GM12878 (cell line): ENCODE measurements around the gene ADAMTS2. TPM values are rescaled to one million over a fixed set of nuclear protein-coding genes. Genes with fewer than 3 reads are reported as not detected.

Source experiments
- ATAC-seq: fragments of 200-7000 bp; cut with Tn5 transposase; 3 replicates; pipeline ENCODE4 v1.9.1; 2020; ENCODE audit warnings: mild to moderate bottlenecking, moderate library complexity
- BruUV-seq: library from RNA; stranded (reverse); fragments of 400-500 nt; replicated peaks from 2 replicates; lab custom pipeline; 2021; lab: Mats Ljungman, UMichigan
- CTCF ChIA-PET: fragments of 300-600 bp; sonication (Branson Sonifier 250); formaldehyde crosslinking; extraction: SDS; loops from one replicate; lab custom pipeline; 2021; ENCODE audit warnings: inconsistent platforms; lab: Yijun Ruan, JAX
- POLR2A ChIA-PET: fragments of 350-600 bp; formaldehyde crosslinking; extraction: SDS; loops from one replicate; lab custom pipeline; 2021; ENCODE audit warnings: inconsistent platforms; lab: Charles Lee
- RAD21 ChIA-PET: fragments of 300-600 bp; sonication (Branson Sonifier 250); formaldehyde crosslinking; loops from one replicate; lab custom pipeline; 2023; ENCODE audit warnings: antibody characterized with exemption; ENCODE audit not compliant: unreplicated experiment; lab: Charles Lee
- SMC1A ChIA-PET: fragments of 300-600 bp; sonication (Branson Sonifier 250); formaldehyde crosslinking; loops from one replicate; lab custom pipeline; 2023; ENCODE audit not compliant: unreplicated experiment, uncharacterized antibody; lab: Charles Lee
- DNase-seq: peaks from one replicate; pipeline ENCODE4 v3.0.0-alpha.2; 2011; ENCODE audit warnings: low read depth, low spot score
- FAIRE-seq: peaks from 3 replicates; lab custom pipeline; 2011; peaks lifted over from hg19 to GRCh38; lab: Jason Lieb, UNC
- H2AFZ ChIP-seq: 2 replicates; pipeline ENCODE4 v1.6.0; 2011; ENCODE audit warnings: low read depth, low read length, control low read depth; ENCODE audit not compliant: control insufficient read depth
- H3K27ac ChIP-seq: 2 replicates; pipeline ENCODE4 v1.5.1; 2011; ENCODE audit warnings: control low read depth; ENCODE audit not compliant: control insufficient read depth, insufficient read depth
- H3K27me3 ChIP-seq, 2 experiments: replicated peaks in 1 of 2; 2 replicates each; pipeline versions ENCODE4 v1.6.0 to v1.6.1; 2011; ENCODE audit warnings: low read length in 1 of 2; ENCODE audit not compliant: control insufficient read depth in 2 of 2, insufficient read depth in 2 of 2
- H3K36me3 ChIP-seq, 2 experiments: 2 replicates each; pipeline ENCODE4 v1.5.1; 2011; ENCODE audit warnings: low read length in 1 of 2; ENCODE audit not compliant: control insufficient read depth in 2 of 2, insufficient read depth in 2 of 2
- H3K4me1 ChIP-seq: 2 replicates; pipeline ENCODE4 v1.6.1; 2011; ENCODE audit warnings: mild to moderate bottlenecking, low read length, moderate library complexity, mixed read lengths; ENCODE audit not compliant: control insufficient read depth, insufficient read depth
- H3K4me2 ChIP-seq: 2 replicates; pipeline ENCODE4 v1.6.0; 2011; ENCODE audit warnings: control low read depth; ENCODE audit not compliant: control insufficient read depth, insufficient read depth
- H3K4me3 ChIP-seq: fragments of 200-600 bp; sonication (generic); 2 replicates; pipeline ENCODE4 v1.5.1; 2016
- H3K79me2 ChIP-seq: 2 replicates; pipeline ENCODE4 v1.6.0; 2011; ENCODE audit warnings: low read length; ENCODE audit not compliant: control insufficient read depth, insufficient read depth
- H3K9ac ChIP-seq: 2 replicates; pipeline ENCODE4 v1.8.0; 2011; ENCODE audit warnings: low read length, control low read depth, mixed read lengths; ENCODE audit not compliant: control insufficient read depth, insufficient read depth
- H3K9me3 ChIP-seq: replicated peaks from 3 replicates; pipeline ENCODE4 v1.5.1; 2011; ENCODE audit warnings: mild to moderate bottlenecking, low read length; ENCODE audit not compliant: control insufficient read depth, insufficient read depth
- H4K20me1 ChIP-seq: 2 replicates; pipeline ENCODE4 v1.6.0; 2011; ENCODE audit not compliant: control insufficient read depth, insufficient read depth
- BHLHE40 ChIP-seq, 2 experiments: fragments of 450-650 bp in 1 of 2; IDR thresholded peaks; 2 replicates each; pipeline ENCODE4 v1.6.1; 2011 to 2017; ENCODE audit warnings: low read depth in 2 of 2, borderline replicate concordance in 1 of 2, improper control_type of control experiment in 1 of 2, low read length in 1 of 2, mild to moderate bottlenecking in 1 of 2
- BMI1 ChIP-seq: fragments of 450-650 bp; IDR thresholded peaks from 2 replicates; pipeline ENCODE4 v1.6.1; 2016; ENCODE audit warnings: mild to moderate bottlenecking, moderate library complexity, borderline replicate concordance
- CBX3 ChIP-seq: fragments of 200-600 bp; sonication (generic); IDR thresholded peaks from 2 replicates; pipeline ENCODE4 v1.6.1; 2016; ENCODE audit warnings: low read depth, borderline replicate concordance
- E4F1 ChIP-seq: fragments of 450-650 bp; IDR thresholded peaks from 2 replicates; pipeline ENCODE4 v1.6.1; 2018; ENCODE audit warnings: borderline replicate concordance, mild to moderate bottlenecking; ENCODE audit not compliant: partially characterized antibody
- FOXK2 ChIP-seq: fragments of 450-650 bp; IDR thresholded peaks from 2 replicates; pipeline ENCODE4 v1.6.1; 2017; ENCODE audit warnings: mild to moderate bottlenecking, moderate library complexity
- GABPA ChIP-seq: IDR thresholded peaks from 2 replicates; pipeline ENCODE4 v1.6.1; 2014; ENCODE audit warnings: antibody characterized with exemption, low read depth, mild to moderate bottlenecking, inconsistent platforms
- IKZF1 ChIP-seq: fragments of 450-650 bp; conservative IDR thresholded peaks from 2 replicates; pipeline ENCODE4 v1.6.1; 2017; ENCODE audit warnings: antibody characterized with exemption, mild to moderate bottlenecking
- JUNB ChIP-seq: IDR thresholded peaks from 2 replicates; pipeline ENCODE4 v1.6.1; 2016; ENCODE audit warnings: antibody characterized with exemption, mild to moderate bottlenecking
- NFYA ChIP-seq: IDR thresholded peaks from 2 replicates; pipeline ENCODE4 v1.6.1; 2011; ENCODE audit warnings: low read depth, mild to moderate bottlenecking, low read length, improper control_type of control experiment, borderline replicate concordance
- RAD21 ChIP-seq: IDR thresholded peaks from 2 replicates; pipeline ENCODE4 v1.6.1; 2011; ENCODE audit warnings: mild to moderate bottlenecking, low read depth, low read length, moderate library complexity; ENCODE audit not compliant: insufficient read depth
- SIN3A ChIP-seq: IDR thresholded peaks from 2 replicates; pipeline ENCODE4 v1.6.1; 2012; ENCODE audit warnings: low read depth, low read length, improper control_type of control experiment
- SREBF2 ChIP-seq: IDR thresholded peaks from 2 replicates; pipeline ENCODE4 v1.6.1; 2012; ENCODE audit warnings: mild to moderate bottlenecking, low read length
- TARDBP ChIP-seq: IDR thresholded peaks from 2 replicates; pipeline ENCODE4 v1.6.1; 2016; ENCODE audit warnings: borderline replicate concordance
- TCF12 ChIP-seq: IDR thresholded peaks from 2 replicates; pipeline ENCODE4 v1.6.1; 2011; ENCODE audit warnings: low read depth, mild to moderate bottlenecking, low read length
- ZBED1 ChIP-seq: IDR thresholded peaks from 2 replicates; pipeline ENCODE4 v1.6.1; 2016; ENCODE audit warnings: borderline replicate concordance
- ZBTB4 ChIP-seq: fragments of 450-650 bp; formaldehyde crosslinking; IDR thresholded peaks from 2 replicates; pipeline ENCODE4 v1.4.0; 2022; ENCODE audit warnings: mild to moderate bottlenecking, moderate library complexity
- WGBS: methylation state at CpG from one replicate; pipeline ENCODE4 v1.1.6; 2016; ENCODE audit warnings: low lambda C conversion rate; ENCODE audit not compliant: insufficient replicate concordance, insufficient coverage; ENCODE audit errors: missing lambda C conversion rate; 5-methylcytosine and 5-hydroxymethylcytosine counted together
- in situ Hi-C: fragments of 300-500 bp; cut with MboI; formaldehyde crosslinking; loops from 9 replicates; pipeline ENCODE4 v1.14.3; 2018; ENCODE audit warnings: mixed read lengths
- intact Hi-C: fragments of 100-400 bp; cut with micrococcal nuclease; formaldehyde crosslinking; loops from one replicate; pipeline ENCODE4 v1.14.2; 2022; ENCODE audit not compliant: unreplicated experiment
- polyA plus RNA-seq, 11 experiments: library from polyadenylated mRNA; depleted of rRNA in 4 of 11; unstranded in 6 of 11; stranded (reverse) in 5 of 11; fragments of >200 nt; fragmentation: Nextera tagmentation in 4 of 11; fragmentation: Illumina TruSeq in 1 of 11; extraction: Ambion mirVana in 4 of 11; extraction: Trizol in 1 of 11; gene quantifications; 1 replicate in 1 of 11; 2 replicates in 10 of 11; pipeline versions ENCODE4 v1.2.1 to v1.2.3, GENCODE V29; 2011 to 2016; ENCODE audit warnings: inconsistent platforms in 2 of 11, missing spikeins in 2 of 11, low read depth in 1 of 11
- total RNA-seq, 4 experiments: library from RNA; depleted of rRNA in 3 of 4; stranded (reverse); fragments of >200 nt in 3 of 4; fragmentation: Illumina TruSeq in 1 of 4; extraction: Trizol in 1 of 4; gene quantifications; 2 replicates each; pipeline versions ENCODE4 v1.2.1 to v1.2.3, GENCODE V29; 2013 to 2021

The ADAMTS2 gene
- total and polyA plus RNA-seq, 10 of the 15 experiments (the other 5 are each of a cell fraction or from before 2014, with no cell fraction given), result 0.03 to 0.05 TPM; not detected in 8

- TF ChIP-seq JUNB (no peak), E4F1 (no peak), GABPA (no peak)
Observed at GRCh38 chr5:179171251-179171815, 173.9 kb downstream of the ADAMTS2 start (continued).

- Histone ChIP-seq H3K27ac (no peak overlapping the region), H4K20me1 (no peaks in the 10 kb centered on the region), H3K4me2 (no peak overlapping the region), H3K9me3 (no peaks in the 10 kb centered on the region; the same call in 2 of the 3 replicates), H3K4me3 (no peak overlapping the region), H3K79me2 (no peaks in the 10 kb centered on the region), H3K4me1 (no peaks in the 10 kb centered on the region), H3K9ac (no peak overlapping the region), H3K36me3 (no peaks in the 10 kb centered on the region), H3K27me3 (no peaks in the 10 kb centered on the region), H2AFZ (no peak overlapping the region)
- ChIA-PET RAD21 (no interaction called here), SMC1A (no interaction called here), CTCF (interaction anchor here (0.5 to 1.0 kb wide), 2 partner anchors 81 to 323 kb away, joined by 3 to 4 read pairs; no protein-coding TSS in a partner anchor), POLR2A (no interaction called here)
- DNase-seq (no peak), ATAC-seq (no peak), FAIRE-seq (no peak)
- in situ Hi-C loops, result no loop called here
- no TSS peak for BruUV-seq
- whole genome bisulfite sequencing, result 0% methylated on average over 6 of the region's 6 CpGs
- intact Hi-C loops, result no loop called here
- TF ChIP-seq ZBED1 (no peak), RAD21 (no peak), IKZF1 (no peak), TCF12 (no peak), NFYA (no peak), BMI1 (no peak), CBX3 (no peak), TARDBP (no peak), SREBF2 (no peak), FOXK2 (no peak), ZBTB4 (CRISPR knock-in tag) (no peak), SIN3A (no peak), BHLHE40 (IDR thresholded peaks at IDR 0.05; ENCODE audit: borderline replicate concordance in 1 of 2, low read depth in 2 of 2, low read length in 1 of 2) (no peak)
Observed at GRCh38 chr5:179170606-179171005, 174.7 kb downstream of the ADAMTS2 start.
